AG04450 (cell line): ENCODE results near the gene STXBP1. TPM values are rescaled to one million over a fixed set of nuclear protein-coding genes. Genes with fewer than 3 reads are reported as not detected.
"Not testable (repeated sequence)": the region's sequence is repeated elsewhere in the genome, so short reads cannot be mapped to it uniquely, and the experiment has no call there.

Source experiments
- CTCF ChIA-PET: fragments of 300-600, 350-600 bp; formaldehyde crosslinking; extraction: SDS; loops from one replicate; lab custom pipeline; 2022; ENCODE audit warnings: antibody characterized with exemption, inconsistent platforms; lab: Charles Lee
- POLR2A ChIA-PET: fragments of 350-600 bp; formaldehyde crosslinking; extraction: SDS; loops from one replicate; lab custom pipeline; 2021; ENCODE audit warnings: antibody characterized with exemption, inconsistent platforms; lab: Yijun Ruan, JAX
- DNase-seq: peaks from one replicate; pipeline ENCODE4 v3.0.0-alpha.2; 2011; ENCODE audit warnings: low read depth, low spot score
- H3K27ac ChIP-seq: one replicate; pipeline ENCODE4 v1.5.1; 2012; ENCODE audit warnings: low read depth, low read length, control low read depth
- H3K27me3 ChIP-seq: one replicate; pipeline ENCODE4 v1.6.0; 2012; ENCODE audit warnings: low read length; ENCODE audit not compliant: control insufficient read depth, insufficient read depth
- H3K4me3 ChIP-seq: 2 replicates; pipeline ENCODE4 v1.5.1; 2011; ENCODE audit warnings: mild to moderate bottlenecking, low read depth, low read length, control low read depth
- H3K9me3 ChIP-seq: 2 replicates; pipeline ENCODE4 v1.5.1; 2012; ENCODE audit warnings: low read length; ENCODE audit not compliant: control insufficient read depth, insufficient read depth
- polyA plus RNA-seq: library from polyadenylated mRNA; depleted of rRNA; stranded (reverse); fragments of >200 nt; gene quantifications from 2 replicates; pipeline ENCODE4 v1.2.3, GENCODE V29; 2011
- TF ChIP-seq, protein P1 (sequence below): IDR thresholded peaks from 2 replicates; pipeline ENCODE4 v1.5.1; 2011; ENCODE audit warnings: low read depth, low read length, control low read depth, inconsistent platforms

Gene STXBP1
- polyA plus RNA-seq, 1 experiment, result 19.8 TPM

DNA sequence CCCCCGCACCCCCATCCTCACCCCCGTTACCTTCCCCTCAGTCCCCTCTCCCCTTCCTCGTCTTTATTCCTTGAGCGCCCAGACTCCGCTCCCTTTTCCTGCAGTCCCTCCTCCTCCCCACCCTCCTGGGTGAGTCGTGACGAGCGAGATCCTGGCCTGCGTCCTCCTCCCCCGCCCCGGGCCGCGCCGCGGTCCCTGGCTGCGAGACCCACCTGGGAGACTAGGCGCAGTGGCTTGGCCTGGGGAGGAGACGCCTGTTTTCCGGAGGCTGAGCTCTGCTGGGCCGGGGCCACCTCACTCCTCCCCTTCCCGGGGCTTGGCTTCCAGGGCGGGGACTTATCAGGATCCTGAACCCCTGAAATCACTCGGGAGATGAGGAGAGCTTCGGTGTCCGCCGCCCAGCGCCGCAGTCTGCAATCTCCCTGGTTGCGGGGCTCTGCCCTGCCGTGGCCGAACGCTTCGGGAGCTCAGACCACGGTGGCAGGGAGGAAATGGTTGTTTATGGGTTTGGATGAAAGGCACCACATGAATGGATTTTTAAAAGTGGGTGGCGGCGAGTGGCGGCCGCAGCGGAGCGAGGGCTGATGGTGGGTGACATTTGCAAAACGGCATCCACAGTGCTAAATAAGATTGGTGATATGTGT, 984 bp downstream of the STXBP1 start:
- POLR2A ChIA-PET, result interaction anchor here (0.6 to 2.3 kb wide), 8 partner anchors 14 to 167 kb away, joined by 3 to 6 read pairs (median 4); partner anchors contain the start of genes LRSAM1, RPL12 and TTC16
- no peak for DNase-seq
- CTCF ChIA-PET, result interaction anchor here (0.9 to 2.9 kb wide), 3 partner anchors 9 to 122 kb away, joined by 3 to 14 read pairs (median 4); partner anchors contain the start of gene TOR2A
- H3K9me3 ChIP-seq, result no peaks in the 10 kb centered on the region; the same call in 1 of the 2 replicates
- TF ChIP-seq, protein P1, sequence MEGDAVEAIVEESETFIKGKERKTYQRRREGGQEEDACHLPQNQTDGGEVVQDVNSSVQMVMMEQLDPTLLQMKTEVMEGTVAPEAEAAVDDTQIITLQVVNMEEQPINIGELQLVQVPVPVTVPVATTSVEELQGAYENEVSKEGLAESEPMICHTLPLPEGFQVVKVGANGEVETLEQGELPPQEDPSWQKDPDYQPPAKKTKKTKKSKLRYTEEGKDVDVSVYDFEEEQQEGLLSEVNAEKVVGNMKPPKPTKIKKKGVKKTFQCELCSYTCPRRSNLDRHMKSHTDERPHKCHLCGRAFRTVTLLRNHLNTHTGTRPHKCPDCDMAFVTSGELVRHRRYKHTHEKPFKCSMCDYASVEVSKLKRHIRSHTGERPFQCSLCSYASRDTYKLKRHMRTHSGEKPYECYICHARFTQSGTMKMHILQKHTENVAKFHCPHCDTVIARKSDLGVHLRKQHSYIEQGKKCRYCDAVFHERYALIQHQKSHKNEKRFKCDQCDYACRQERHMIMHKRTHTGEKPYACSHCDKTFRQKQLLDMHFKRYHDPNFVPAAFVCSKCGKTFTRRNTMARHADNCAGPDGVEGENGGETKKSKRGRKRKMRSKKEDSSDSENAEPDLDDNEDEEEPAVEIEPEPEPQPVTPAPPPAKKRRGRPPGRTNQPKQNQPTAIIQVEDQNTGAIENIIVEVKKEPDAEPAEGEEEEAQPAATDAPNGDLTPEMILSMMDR, result no peak
- peaks cover 5% of the 10 kb centered on the region for H3K27me3 ChIP-seq
- H3K27ac ChIP-seq, result peak overlapping the region; percentile 52
- H3K4me3 ChIP-seq, result peak overlapping the region; percentile 82

GRCh38 chr9:127613583-127613954, 1.5 kb downstream of the STXBP1 start:
- peak overlapping the region; percentile 82 for H3K4me3 ChIP-seq

DNA sequence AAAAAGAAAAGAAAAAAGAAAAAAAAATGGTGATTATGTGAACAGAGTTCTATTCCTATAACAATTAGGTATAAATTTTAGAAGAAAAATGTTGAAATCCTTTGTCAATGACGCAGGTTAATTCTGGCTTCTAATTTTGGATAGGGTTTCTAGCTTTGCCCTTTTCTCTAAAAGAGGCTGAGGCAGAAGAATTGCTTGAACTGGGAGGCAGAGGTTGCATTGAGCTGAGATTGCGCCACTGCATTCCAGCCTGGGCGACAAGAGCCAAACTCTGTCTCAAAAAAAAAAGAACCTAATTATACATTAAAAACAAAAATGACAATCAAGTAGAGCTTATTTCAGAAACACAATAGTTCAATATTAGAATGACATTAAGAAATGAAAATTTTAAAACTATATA, 2.9 kb downstream of the STXBP1 start:
- Histone ChIP-seq H3K4me3 (no peak overlapping the region), H3K27me3 (peaks cover 2% of the 10 kb centered on the region), H3K9me3 (no peaks in the 10 kb centered on the region; the same call in 1 of the 2 replicates), H3K27ac (no peak overlapping the region)
- no peak for DNase-seq
- CTCF ChIA-PET, result interaction anchor here (1.3 to 2.0 kb wide), 4 partner anchors 25 to 306 kb away, joined by 3 to 10 read pairs (median 6); partner anchors contain the start of gene TOR2A
- TF ChIP-seq, protein P1, result no peak
- POLR2A ChIA-PET, result interaction anchor here (0.7 kb wide), 1 partner anchor 12 kb away, joined by 3 read pairs; no protein-coding TSS in a partner anchor

More at GRCh38 chr9:127613583-127613954, 1.5 kb downstream of the STXBP1 start:
- Histone ChIP-seq H3K27me3 (peaks cover 5% of the 10 kb centered on the region), H3K9me3 (no peaks in the 10 kb centered on the region; the same call in 1 of the 2 replicates), H3K27ac (no peak overlapping the region)
- ChIA-PET POLR2A (interaction anchor here (0.6 to 1.3 kb wide), 4 partner anchors 13 to 168 kb away, joined by 3 to 6 read pairs (median 4); no protein-coding TSS in a partner anchor), CTCF (interaction anchor here (0.9 to 2.9 kb wide), 3 partner anchors 10 to 121 kb away, joined by 3 to 14 read pairs (median 4); partner anchors contain the start of gene TOR2A)
- no peak for DNase-seq
- TF ChIP-seq, protein P1, result no peak

GRCh38 chr9:127621339-127621970, 9.4 kb downstream of the STXBP1 start:
- not testable (repeated sequence) for DNase-seq

GRCh38 chr9:127626752-127627493, 14.8 kb downstream of the STXBP1 start:
- DNase-seq, result no peak
- H3K4me3 ChIP-seq, result no peak overlapping the region
- POLR2A ChIA-PET, result interaction anchor here (1.0 kb wide), 1 partner anchor 13 kb away, joined by 3 read pairs; no protein-coding TSS in a partner anchor
- H3K27ac ChIP-seq, result no peak overlapping the region
- no peaks in the 10 kb centered on the region for H3K27me3 ChIP-seq
- TF ChIP-seq, protein P1, result no peak
- no peaks in the 10 kb centered on the region; the same call in 1 of the 2 replicates for H3K9me3 ChIP-seq
- CTCF ChIA-PET, result interaction anchor here (0.6 to 0.7 kb wide), 2 partner anchors 108 to 207 kb away, joined by 3 read pairs; partner anchors contain the start of gene TOR2A

More at GRCh38 chr9:127621339-127621970, 9.4 kb downstream of the STXBP1 start:
- H3K27me3 ChIP-seq, H3K27ac ChIP-seq, H3K9me3 ChIP-seq, POLR2A ChIA-PET, H3K4me3 ChIP-seq, CTCF ChIA-PET: not testable (repeated sequence)
